Measurements from ENCODE around the gene ITPRID1. TPM values are rescaled to one million over a fixed set of nuclear protein-coding genes. Genes with fewer than 3 reads are reported as not detected.

The ITPRID1 gene
- total RNA-seq, 1 donor from 2014 or later, result not detected

GRCh38 chr7:31695859-31696614 lies 182.1 kb downstream of the ITPRID1 start:
- H3K27ac Mint-ChIP-seq (ENCODE audit: unreplicated experiment), result no peak overlapping the region
- no peak overlapping the region for H3K4me3 Mint-ChIP-seq (ENCODE audit: unreplicated experiment)
- no peak for DNase-seq (ENCODE audit: extremely low spot score, unreplicated experiment)
- TF ChIP-seq CTCF (IDR thresholded peaks at IDR 0.05), result no peak
- no peaks in the 10 kb centered on the region for H3K4me1 Mint-ChIP-seq (ENCODE audit: unreplicated experiment)
- H3K27me3 Mint-ChIP-seq (ENCODE audit: unreplicated experiment), result peaks cover 16% of the 10 kb centered on the region
- H3K36me3 Mint-ChIP-seq (ENCODE audit: unreplicated experiment), result no peaks in the 10 kb centered on the region
- H3K9me3 Mint-ChIP-seq (ENCODE audit: unreplicated experiment), result no peaks in the 10 kb centered on the region

- Mint-ChIP-seq H3K27ac (ENCODE audit: unreplicated experiment) (no peak overlapping the region), H3K4me1 (ENCODE audit: unreplicated experiment) (no peaks in the 10 kb centered on the region), H3K9me3 (ENCODE audit: unreplicated experiment) (no peaks in the 10 kb centered on the region), H3K4me3 (ENCODE audit: unreplicated experiment) (no peak overlapping the region), H3K27me3 (ENCODE audit: unreplicated experiment) (peaks cover 12% of the 10 kb centered on the region), H3K36me3 (ENCODE audit: unreplicated experiment) (no peaks in the 10 kb centered on the region)
- DNase-seq (ENCODE audit: extremely low spot score, unreplicated experiment), result no peak
- no peak for TF ChIP-seq CTCF (IDR thresholded peaks at IDR 0.05)
These were observed 185.2 kb downstream of the ITPRID1 start for GRCh38 chr7:31699050-31699449.

GRCh38 chr7:31702354-31702753 lies 188.5 kb downstream of the ITPRID1 start:
- no peak for DNase-seq (ENCODE audit: extremely low spot score, unreplicated experiment)
- no peaks in the 10 kb centered on the region for H3K9me3 Mint-ChIP-seq (ENCODE audit: unreplicated experiment)
- no peak overlapping the region for H3K4me3 Mint-ChIP-seq (ENCODE audit: unreplicated experiment)
- H3K4me1 Mint-ChIP-seq (ENCODE audit: unreplicated experiment), result no peaks in the 10 kb centered on the region
- no peak overlapping the region for H3K27ac Mint-ChIP-seq (ENCODE audit: unreplicated experiment)
- TF ChIP-seq CTCF (IDR thresholded peaks at IDR 0.05), result no peak
- peaks cover 9% of the 10 kb centered on the region for H3K27me3 Mint-ChIP-seq (ENCODE audit: unreplicated experiment)
- peaks cover 3% of the 10 kb centered on the region for H3K36me3 Mint-ChIP-seq (ENCODE audit: unreplicated experiment)

- H3K9me3 Mint-ChIP-seq (ENCODE audit: unreplicated experiment), result no peaks in the 10 kb centered on the region
- peaks cover 4% of the 10 kb centered on the region for H3K27me3 Mint-ChIP-seq (ENCODE audit: unreplicated experiment)
- no peak overlapping the region for H3K27ac Mint-ChIP-seq (ENCODE audit: unreplicated experiment)
- peaks cover 3% of the 10 kb centered on the region for H3K36me3 Mint-ChIP-seq (ENCODE audit: unreplicated experiment)
- TF ChIP-seq CTCF (IDR thresholded peaks at IDR 0.05), result no peak
- H3K4me1 Mint-ChIP-seq (ENCODE audit: unreplicated experiment), result no peaks in the 10 kb centered on the region
- no peak for DNase-seq (ENCODE audit: extremely low spot score, unreplicated experiment)
- no peak overlapping the region for H3K4me3 Mint-ChIP-seq (ENCODE audit: unreplicated experiment)
These were observed 191.5 kb downstream of the ITPRID1 start for GRCh38 chr7:31705377-31705776.

GRCh38 chr7:31707089-31707488 lies 193.2 kb downstream of the ITPRID1 start:
- no peak overlapping the region for H3K4me3 Mint-ChIP-seq (ENCODE audit: unreplicated experiment)
- H3K36me3 Mint-ChIP-seq (ENCODE audit: unreplicated experiment), result peaks cover 3% of the 10 kb centered on the region
- TF ChIP-seq CTCF (IDR thresholded peaks at IDR 0.05), result no peak
- peaks cover 4% of the 10 kb centered on the region for H3K27me3 Mint-ChIP-seq (ENCODE audit: unreplicated experiment)
- no peak for DNase-seq (ENCODE audit: extremely low spot score, unreplicated experiment)
- no peaks in the 10 kb centered on the region for H3K4me1 Mint-ChIP-seq (ENCODE audit: unreplicated experiment)
- no peak overlapping the region for H3K27ac Mint-ChIP-seq (ENCODE audit: unreplicated experiment)
- no peaks in the 10 kb centered on the region for H3K9me3 Mint-ChIP-seq (ENCODE audit: unreplicated experiment)

Other genes starting within 250 kb of the ITPRID1 start
- gene NEUROD6, start 173.4 kb upstream of the ITPRID1 start, total RNA-seq, result not detected in 2 replicates
- not detected in 2 replicates for gene PPP1R17, start 173.1 kb downstream of the ITPRID1 start, total RNA-seq